OCI-LY7 (cell line): ENCODE data around the gene SMIM24. TPM values are rescaled to one million over a fixed set of nuclear protein-coding genes. Genes with fewer than 3 reads are reported as not detected.

Experiments used
- BruUV-seq: library from RNA; stranded (reverse); fragments of 400-500 nt; replicated peaks from 2 replicates; lab custom pipeline; 2021; lab: Mats Ljungman, UMichigan
- CTCF ChIA-PET: fragments of 300-600 bp; sonication (Branson Sonifier 250); formaldehyde crosslinking; loops from one replicate; lab custom pipeline; 2022; ENCODE audit warnings: antibody characterized with exemption; ENCODE audit not compliant: unreplicated experiment; lab: Charles Lee
- POLR2A ChIA-PET: fragments of 300-600 bp; sonication (Branson Sonifier 250); formaldehyde crosslinking; loops from one replicate; lab custom pipeline; 2022; ENCODE audit warnings: antibody characterized with exemption; lab: Charles Lee
- DNase-seq: peaks from one replicate; pipeline ENCODE4 v3.0.0-alpha.2; 2015; ENCODE audit warnings: low spot score
- H2AFZ ChIP-seq: fragments of 200-600 bp; sonication (generic), shearing (Covaris generic); 2 replicates; pipeline ENCODE4 v1.6.1; 2014; ENCODE audit warnings: mild to moderate bottlenecking, antibody characterized with exemption, low read length, moderate library complexity
- H3K27ac ChIP-seq: fragments of 200-600 bp; sonication (generic); 2 replicates; pipeline ENCODE4 v1.5.1; 2014; ENCODE audit warnings: mixed run types, low read depth, mild to moderate bottlenecking, moderate library complexity, low read length, inconsistent platforms; ENCODE audit not compliant: poor library complexity, severe bottlenecking
- H3K36me3 ChIP-seq: fragments of 200-600 bp; sonication (generic); 2 replicates; pipeline ENCODE4 v1.6.1; 2014; ENCODE audit warnings: mild to moderate bottlenecking, antibody characterized with exemption, low read length, moderate library complexity, mixed read lengths; ENCODE audit not compliant: insufficient read depth
- H3K4me1 ChIP-seq: fragments of 200-600 bp; sonication (generic); 2 replicates; pipeline ENCODE4 v1.5.1; 2014; ENCODE audit warnings: mild to moderate bottlenecking, low read length; ENCODE audit not compliant: insufficient read depth, poor library complexity, severe bottlenecking
- H3K4me2 ChIP-seq: fragments of 200-600 bp; sonication (generic); 2 replicates; pipeline ENCODE4 v1.6.1; 2014; ENCODE audit warnings: mild to moderate bottlenecking, low read length
- H3K4me3 ChIP-seq: fragments of 200-600 bp; sonication (generic); 2 replicates; pipeline ENCODE4 v1.5.1; 2014; ENCODE audit warnings: mild to moderate bottlenecking, low read depth, low read length; ENCODE audit not compliant: poor library complexity, severe bottlenecking
- H3K79me2 ChIP-seq: fragments of 200-600 bp; sonication (generic); 2 replicates; pipeline ENCODE4 v1.6.1; 2016; ENCODE audit warnings: low read depth, mild to moderate bottlenecking, low read length, moderate library complexity, mixed read lengths; ENCODE audit not compliant: insufficient read depth
- H3K9me2 ChIP-seq: fragments of 200-600 bp; sonication (generic); 2 replicates; pipeline ENCODE4 v1.6.1; 2016; ENCODE audit warnings: mild to moderate bottlenecking, low read length, mixed read lengths; ENCODE audit not compliant: insufficient read depth
- H3K9me3 ChIP-seq: fragments of 200-600 bp; sonication (generic); 2 replicates; pipeline ENCODE4 v1.6.1; 2014; ENCODE audit warnings: mild to moderate bottlenecking, mixed run types, low read length, mixed read lengths
- H4K20me1 ChIP-seq: fragments of 200-600 bp; sonication (generic); 2 replicates; pipeline ENCODE4 v1.6.1; 2014; ENCODE audit warnings: mild to moderate bottlenecking, antibody characterized with exemption, low read length, moderate library complexity, mixed read lengths; ENCODE audit not compliant: insufficient read depth
- CTCF ChIP-seq: fragments of 200-600 bp; sonication (generic); conservative IDR thresholded peaks from 2 replicates; pipeline ENCODE4 v1.5.1; 2014; ENCODE audit warnings: mild to moderate bottlenecking, antibody characterized with exemption, low read length, moderate library complexity, mixed read lengths
- EZH2phosphoT487 ChIP-seq: fragments of 200-600 bp; sonication (generic); IDR thresholded peaks from 2 replicates; pipeline ENCODE4 v1.6.1; 2018; ENCODE audit warnings: low read depth, borderline replicate concordance, mild to moderate bottlenecking, mixed run types, antibody characterized with exemption, low read length, moderate library complexity, mixed read lengths
- intact Hi-C: fragments of 100-400 bp; cut with micrococcal nuclease; formaldehyde crosslinking; loops from one replicate; pipeline ENCODE4 v1.10.0; 2022; ENCODE audit not compliant: unreplicated experiment
- total RNA-seq, 2 experiments: library from RNA; depleted of rRNA in 1 of 2; stranded (reverse); fragments of >200 nt in 1 of 2; shearing (Covaris generic) in 1 of 2; gene quantifications; 2 replicates each; pipeline ENCODE4 v1.2.3, GENCODE V29; 2014 to 2022

The SMIM24 gene
- total RNA-seq, 2 experiments from 2014 or later = 6.8 to 9.9 TPM

DNA sequence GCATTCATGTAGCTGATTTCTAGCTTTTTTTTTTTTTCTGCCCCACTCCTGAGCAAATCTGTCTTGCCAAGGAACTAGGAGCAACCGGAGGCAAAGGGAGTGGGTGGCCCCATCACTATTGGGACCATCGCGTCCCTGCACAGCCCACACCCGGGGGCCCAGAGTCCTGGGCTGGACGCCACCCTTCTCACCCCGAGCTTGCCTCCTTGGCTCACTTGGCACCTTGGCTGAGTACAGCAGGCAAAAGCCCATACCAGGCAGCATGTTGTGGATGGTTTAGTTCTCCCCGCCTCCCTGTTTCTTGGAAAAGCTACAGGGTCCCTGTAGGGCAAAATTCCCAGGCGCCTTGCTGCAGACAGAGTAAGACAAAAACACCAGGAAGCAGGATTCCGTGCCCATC is 13.7 kb downstream of the SMIM24 start:
- no peak for TF ChIP-seq EZH2phosphoT487
- no peak for TF ChIP-seq CTCF
- no peak for DNase-seq
- H3K27ac ChIP-seq = no peak overlapping the region
- no peak overlapping the region for H3K4me2 ChIP-seq
- BruUV-seq = no TSS peak
- CTCF ChIA-PET = no interaction called here
- H4K20me1 ChIP-seq = no peaks in the 10 kb centered on the region
- H3K4me1 ChIP-seq = no peaks in the 10 kb centered on the region
- no peak overlapping the region for H2AFZ ChIP-seq
- H3K9me2 ChIP-seq = no peaks in the 10 kb centered on the region
- no peak overlapping the region for H3K4me3 ChIP-seq
- POLR2A ChIA-PET = no interaction called here
- intact Hi-C loops = no loop called here
- no peaks in the 10 kb centered on the region for H3K79me2 ChIP-seq
- no peaks in the 10 kb centered on the region for H3K9me3 ChIP-seq
- no peaks in the 10 kb centered on the region for H3K36me3 ChIP-seq

DNA sequence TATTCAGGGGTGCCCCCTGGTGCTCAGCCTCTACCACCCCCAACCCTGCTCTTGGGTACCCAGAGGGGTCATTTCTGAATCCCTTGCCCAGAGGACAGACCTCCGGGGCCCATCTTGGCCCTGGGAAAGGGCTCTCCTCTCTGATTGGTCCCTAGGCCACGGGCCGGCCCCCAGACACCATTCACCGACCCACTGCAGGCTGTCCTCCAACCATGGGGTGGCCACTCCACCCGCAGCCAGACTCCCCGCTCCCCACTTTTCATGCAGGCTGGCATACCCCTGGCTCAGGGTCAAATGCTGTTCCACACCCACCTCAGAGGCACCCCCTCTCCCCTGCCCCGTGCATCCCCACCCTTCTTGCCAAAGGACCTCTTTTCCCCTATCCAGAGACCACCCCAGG is 14.8 kb downstream of the SMIM24 start:
- no peaks in the 10 kb centered on the region for H4K20me1 ChIP-seq
- no peaks in the 10 kb centered on the region for H3K36me3 ChIP-seq
- no peaks in the 10 kb centered on the region for H3K4me1 ChIP-seq
- POLR2A ChIA-PET = no interaction called here
- no peaks in the 10 kb centered on the region for H3K79me2 ChIP-seq
- no TSS peak for BruUV-seq
- no peak for TF ChIP-seq CTCF
- TF ChIP-seq EZH2phosphoT487 = no peak
- intact Hi-C loops = no loop called here
- CTCF ChIA-PET = no interaction called here
- no peak overlapping the region for H3K4me2 ChIP-seq
- H3K27ac ChIP-seq = no peak overlapping the region
- H2AFZ ChIP-seq = no peak overlapping the region
- DNase-seq = no peak
- H3K4me3 ChIP-seq = no peak overlapping the region
- H3K9me3 ChIP-seq = no peaks in the 10 kb centered on the region
- H3K9me2 ChIP-seq = no peaks in the 10 kb centered on the region

- no peaks in the 10 kb centered on the region for H3K9me3 ChIP-seq
- no peaks in the 10 kb centered on the region for H4K20me1 ChIP-seq
- no peak overlapping the region for H3K27ac ChIP-seq
- H3K4me1 ChIP-seq = no peaks in the 10 kb centered on the region
- ChIA-PET CTCF (no interaction called here), POLR2A (no interaction called here)
- TF ChIP-seq CTCF (no peak), EZH2phosphoT487 (no peak)
- H3K4me3 ChIP-seq = no peak overlapping the region
- no peaks in the 10 kb centered on the region for H3K79me2 ChIP-seq
- DNase-seq = no peak
- H2AFZ ChIP-seq = no peak overlapping the region
- no peaks in the 10 kb centered on the region for H3K9me2 ChIP-seq
- intact Hi-C loops = no loop called here
- no TSS peak for BruUV-seq
- H3K36me3 ChIP-seq = no peaks in the 10 kb centered on the region
- H3K4me2 ChIP-seq = no peak overlapping the region
These were observed 15.6 kb downstream of the SMIM24 start for GRCh38 chr19:3464587-3465235.
